Loucy (cell line): ENCODE data around the gene PITPNC1.
"Not testable (repeated sequence)": the region's sequence is repeated elsewhere in the genome, so short reads cannot be mapped to it uniquely, and the experiment has no call there.

ENCODE experiments used
- H2AFZ ChIP-seq: fragments of 200-600 bp; sonication (generic); 2 replicates; pipeline ENCODE4 v1.6.0; 2016; ENCODE audit warnings: antibody characterized with exemption, mild to moderate bottlenecking, low read length, moderate library complexity
- H3F3A ChIP-seq: fragments of 200-600 bp; 2 replicates; pipeline ENCODE4 v1.6.0; 2016; ENCODE audit warnings: antibody characterized with exemption, low read depth, mild to moderate bottlenecking
- H3K27me3 ChIP-seq: fragments of 200-600 bp; sonication (generic); 2 replicates; pipeline ENCODE4 v1.6.1; 2014; ENCODE audit warnings: low read length, mild to moderate bottlenecking; ENCODE audit not compliant: insufficient read depth, poor library complexity, severe bottlenecking
- H3K36me3 ChIP-seq: fragments of 200-600 bp; sonication (generic); 2 replicates; pipeline ENCODE4 v1.6.1; 2016; ENCODE audit warnings: low read length; ENCODE audit not compliant: insufficient read depth
- H3K4me1 ChIP-seq: fragments of 200-600 bp; sonication (generic); 2 replicates; pipeline ENCODE4 v1.5.1; 2014; ENCODE audit warnings: low read length, mild to moderate bottlenecking; ENCODE audit not compliant: insufficient read depth, poor library complexity, severe bottlenecking
- H3K4me2 ChIP-seq: fragments of 200-600 bp; sonication (generic); 2 replicates; pipeline ENCODE4 v1.6.0; 2014; ENCODE audit warnings: antibody characterized with exemption, low read length, low read depth, mild to moderate bottlenecking; ENCODE audit not compliant: poor library complexity, severe bottlenecking
- H3K4me3 ChIP-seq: fragments of 200-600 bp; sonication (generic); 2 replicates; pipeline ENCODE4 v1.5.1; 2014; ENCODE audit warnings: low read length, mild to moderate bottlenecking, mixed read lengths; ENCODE audit not compliant: poor library complexity, severe bottlenecking
- H3K79me2 ChIP-seq: fragments of 200-600 bp; sonication (generic); 2 replicates; pipeline ENCODE4 v1.6.1; 2014; ENCODE audit warnings: low read length; ENCODE audit not compliant: insufficient read depth
- H3K9ac ChIP-seq: fragments of 200-600 bp; sonication (generic); 2 replicates; pipeline ENCODE4 v1.6.0; 2014; ENCODE audit warnings: mild to moderate bottlenecking, low read depth, low read length, moderate library complexity; ENCODE audit not compliant: poor library complexity, severe bottlenecking
- H3K9me2 ChIP-seq: fragments of 200-600 bp; sonication (generic); replicated peaks from 2 replicates; pipeline ENCODE4 v1.6.1; 2016; ENCODE audit warnings: low read depth, low read length, mixed read lengths
- H3K9me3 ChIP-seq: fragments of 200-600 bp; sonication (generic); 2 replicates; pipeline ENCODE4 v1.6.1; 2014; ENCODE audit warnings: mild to moderate bottlenecking, antibody characterized with exemption, low read length, low read depth; ENCODE audit not compliant: insufficient read depth
- H4K20me1 ChIP-seq: fragments of 200-600 bp; sonication (generic); 2 replicates; pipeline ENCODE4 v1.6.0; 2014; ENCODE audit warnings: antibody characterized with exemption, low read length, mild to moderate bottlenecking; ENCODE audit not compliant: insufficient read depth, poor library complexity, severe bottlenecking
- CTCF ChIP-seq: fragments of 200-600 bp; sonication (generic); conservative IDR thresholded peaks from 2 replicates; pipeline ENCODE4 v1.5.1; 2014; ENCODE audit warnings: mild to moderate bottlenecking, antibody characterized with exemption, low read length
- EZH2phosphoT487 ChIP-seq: fragments of 200-600 bp; IDR thresholded peaks from 2 replicates; pipeline ENCODE4 v1.6.1; 2018; ENCODE audit warnings: antibody characterized with exemption, mild to moderate bottlenecking, moderate library complexity, borderline replicate concordance

The PITPNC1 gene

GRCh38 chr17:67491681-67492024 lies 114.6 kb downstream of the PITPNC1 start:
- Histone ChIP-seq H3K9ac (no peak overlapping the region), H3K27me3 (no peaks in the 10 kb centered on the region), H3K9me2 (no peaks in the 10 kb centered on the region), H3K4me3 (no peak overlapping the region), H4K20me1 (no peaks in the 10 kb centered on the region), H3K4me1 (no peaks in the 10 kb centered on the region), H3K9me3 (no peaks in the 10 kb centered on the region), H3K4me2 (no peak overlapping the region), H3K79me2 (no peaks in the 10 kb centered on the region), H3F3A (no peaks in the 10 kb centered on the region), H3K36me3 (no peaks in the 10 kb centered on the region), H2AFZ (no peak overlapping the region)
- TF ChIP-seq CTCF (no peak), EZH2phosphoT487 (no peak)

GRCh38 chr17:67492251-67492740 lies 115.2 kb downstream of the PITPNC1 start:
- Histone ChIP-seq H4K20me1 (no peaks in the 10 kb centered on the region), H3K4me1 (no peaks in the 10 kb centered on the region), H3K9me3 (no peaks in the 10 kb centered on the region), H3K9ac (no peak overlapping the region), H3K4me2 (no peak overlapping the region), H2AFZ (no peak overlapping the region), H3K9me2 (no peaks in the 10 kb centered on the region), H3K4me3 (no peak overlapping the region), H3K79me2 (no peaks in the 10 kb centered on the region), H3K27me3 (no peaks in the 10 kb centered on the region), H3F3A (no peaks in the 10 kb centered on the region), H3K36me3 (no peaks in the 10 kb centered on the region)
- TF ChIP-seq CTCF (no peak), EZH2phosphoT487 (no peak)

GRCh38 chr17:67492824-67493517 lies 115.9 kb downstream of the PITPNC1 start:
- Histone ChIP-seq H3K9me3 (no peaks in the 10 kb centered on the region), H3F3A (no peaks in the 10 kb centered on the region), H3K79me2 (no peaks in the 10 kb centered on the region), H2AFZ (no peak overlapping the region), H4K20me1 (no peaks in the 10 kb centered on the region), H3K9ac (no peak overlapping the region), H3K27me3 (no peaks in the 10 kb centered on the region), H3K4me1 (no peaks in the 10 kb centered on the region), H3K4me3 (no peak overlapping the region), H3K9me2 (no peaks in the 10 kb centered on the region), H3K4me2 (no peak overlapping the region), H3K36me3 (no peaks in the 10 kb centered on the region)
- no peak for TF ChIP-seq EZH2phosphoT487

- Histone ChIP-seq H3K9ac (no peak overlapping the region), H3K27me3 (no peaks in the 10 kb centered on the region), H3K79me2 (no peaks in the 10 kb centered on the region), H3K9me2 (no peaks in the 10 kb centered on the region), H3K4me2 (no peak overlapping the region), H3K4me3 (no peak overlapping the region), H3K36me3 (no peaks in the 10 kb centered on the region), H4K20me1 (no peaks in the 10 kb centered on the region), H3F3A (no peaks in the 10 kb centered on the region), H2AFZ (no peak overlapping the region), H3K4me1 (no peaks in the 10 kb centered on the region), H3K9me3 (no peaks in the 10 kb centered on the region)
- no peak for TF ChIP-seq EZH2phosphoT487
- TF ChIP-seq CTCF = no peak
Measured at GRCh38 chr17:67493812-67494211, 116.7 kb downstream of the PITPNC1 start.

GRCh38 chr17:67495534-67495933 lies 118.5 kb downstream of the PITPNC1 start:
- not testable (repeated sequence) for H3K9me3 ChIP-seq, H3K9ac ChIP-seq, H3K36me3 ChIP-seq, H4K20me1 ChIP-seq, H3K4me1 ChIP-seq, H3K4me3 ChIP-seq, H3F3A ChIP-seq, H3K4me2 ChIP-seq, H2AFZ ChIP-seq, H3K79me2 ChIP-seq, H3K27me3 ChIP-seq, H3K9me2 ChIP-seq
